ENCODE data around the gene ELANE.

- no peak for TF ChIP-seq SP1 (IDR thresholded peaks at IDR 0.05)
- no peak for TF ChIP-seq BHLHE40 (IDR thresholded peaks at IDR 0.05; ENCODE audit: borderline replicate concordance)
- no peak for TF ChIP-seq ZNF384 (IDR thresholded peaks at IDR 0.05)
- no peak for TF ChIP-seq FOXA1 (IDR thresholded peaks at IDR 0.05)
- no peak for TF ChIP-seq FOXK2 (IDR thresholded peaks at IDR 0.05)
- TF ChIP-seq L3MBTL2 (conservative IDR thresholded peaks at IDR 0.05) = no peak
- TF ChIP-seq HDGF (IDR thresholded peaks at IDR 0.05; ENCODE audit: borderline replicate concordance) = no peak
- TF ChIP-seq FOXM1 (IDR thresholded peaks at IDR 0.05; ENCODE audit: borderline replicate concordance) = no peak
- TF ChIP-seq ELF4 (IDR thresholded peaks at IDR 0.05) = no peak
- TF ChIP-seq SUZ12 (IDR thresholded peaks at IDR 0.05) = no peak
Observed at GRCh38 chr19:896999-897398, 44.9 kb downstream of the ELANE start.
